PC-9 (cell line): ENCODE measurements around the gene KIF5A.

Source experiments
- CTCF ChIP-seq: fragments of 200-600 bp; sonication (generic); conservative IDR thresholded peaks from 2 replicates; pipeline ENCODE4 v1.6.1; 2017; ENCODE audit warnings: mixed run types, antibody characterized with exemption, mild to moderate bottlenecking, moderate library complexity
- EZH2 ChIP-seq: fragments of 200-600 bp; sonication (generic); IDR thresholded peaks from 2 replicates; pipeline ENCODE4 v1.8.0; 2017; ENCODE audit warnings: antibody characterized with exemption, low read depth

DNA sequence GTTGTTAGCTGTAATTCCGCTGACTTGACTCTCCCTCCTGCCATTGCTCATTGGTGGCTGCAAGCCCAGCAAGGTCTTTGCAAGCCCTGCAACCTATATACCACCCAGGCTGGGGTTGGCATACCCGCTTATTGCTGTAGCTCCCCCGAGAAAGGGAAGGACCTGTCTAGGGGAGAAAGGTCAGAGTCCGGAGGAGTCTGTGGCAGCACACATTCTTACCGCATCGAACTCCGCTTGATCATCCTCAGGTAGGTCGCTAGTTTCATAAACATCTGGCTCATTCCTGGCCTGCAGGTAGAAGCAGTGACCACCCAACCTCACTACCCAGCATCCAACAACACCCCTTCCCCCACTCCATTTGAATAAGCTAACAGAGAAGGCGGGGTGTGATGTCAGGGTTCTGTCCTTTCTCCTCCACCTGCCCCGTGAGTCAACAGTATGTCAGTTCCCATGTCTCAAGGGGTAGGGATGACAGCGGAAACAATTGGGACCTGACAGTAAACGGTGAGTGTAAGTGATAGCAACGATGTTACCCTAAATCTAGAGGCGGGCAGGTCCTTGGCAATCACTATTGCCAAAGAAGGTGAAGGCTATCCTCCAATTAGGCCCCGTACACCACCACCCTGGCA is 3.9 kb upstream of the KIF5A start:
- TF ChIP-seq CTCF: no peak
- no peak for TF ChIP-seq EZH2
